Naive thymus-derived CD4-positive, alpha-beta T cell (primary cell): Measurements from ENCODE around the gene SIK3. TPM values are rescaled to one million over a fixed set of nuclear protein-coding genes. Genes with fewer than 3 reads are reported as not detected.

Source experiments
- ATAC-seq: fragments of 150-1000 bp; cut with Tn5 transposase; 2 replicates; pipeline ENCODE4 v1.10.0; 2021; ENCODE audit warnings: mild to moderate bottlenecking, moderate library complexity
- CTCF ChIA-PET: fragments of 350-600 bp; sonication (Branson Sonifier 250); formaldehyde crosslinking; loops from one replicate; lab custom pipeline; 2021; ENCODE audit warnings: antibody characterized with exemption; lab: Charles Lee
- POLR2A ChIA-PET: fragments of 350-600 bp; sonication (Branson Sonifier 250); formaldehyde crosslinking; loops from one replicate; lab custom pipeline; 2021; ENCODE audit warnings: antibody characterized with exemption, inconsistent platforms; lab: Charles Lee
- DNase-seq, 9 donors: peaks; one replicate each; pipeline versions ENCODE4 v3.0.0 to v3.0.0-alpha.2; 2020 to 2022; ENCODE audit warnings: mixed read lengths in 1 of 9
- H3K27ac ChIP-seq: one replicate; pipeline ENCODE4 v1.7.0; 2013; ENCODE audit warnings: mild to moderate bottlenecking, low read depth, low read length, moderate library complexity
- H3K27me3 ChIP-seq, 2 donors: one replicate each; pipeline ENCODE4 v1.7.0; 2013; ENCODE audit warnings: low read length in 2 of 2, mild to moderate bottlenecking in 2 of 2, moderate library complexity in 2 of 2; ENCODE audit not compliant: control insufficient read depth in 2 of 2, insufficient read depth in 2 of 2
- H3K36me3 ChIP-seq, 3 experiments: 1 replicate in 2 of 3; 2 replicates in 1 of 3; pipeline ENCODE4 v1.7.0; 2013; ENCODE audit warnings: low read length in 3 of 3, mild to moderate bottlenecking in 3 of 3, moderate library complexity in 1 of 3; ENCODE audit not compliant: insufficient read depth in 3 of 3, control insufficient read depth in 2 of 3
- H3K4me1 ChIP-seq, 2 donors: one replicate each; pipeline ENCODE4 v1.7.0; 2013; ENCODE audit warnings: low read length in 2 of 2, mild to moderate bottlenecking in 2 of 2, moderate library complexity in 1 of 2; ENCODE audit not compliant: control insufficient read depth in 2 of 2, insufficient read depth in 2 of 2
- H3K4me3 ChIP-seq: 2 replicates; pipeline ENCODE4 v1.7.0; 2013; ENCODE audit warnings: mild to moderate bottlenecking, low read length
- H3K9me3 ChIP-seq, 3 experiments: 1 replicate in 2 of 3; 2 replicates in 1 of 3; pipeline ENCODE4 v1.7.0; 2013; ENCODE audit warnings: low read length in 3 of 3; ENCODE audit not compliant: control insufficient read depth in 2 of 3
- H3K27ac Mint-ChIP-seq, 9 donors: one replicate each; pipeline ENCODE4 v1.8.0; 2020 to 2022; ENCODE audit warnings: mixed read lengths in 9 of 9, mild to moderate bottlenecking in 8 of 9, moderate library complexity in 5 of 9, inconsistent platforms in 2 of 9
- H3K27me3 Mint-ChIP-seq, 5 donors: one replicate each; pipeline ENCODE4 v1.8.0; 2021 to 2022; ENCODE audit warnings: mixed read lengths in 5 of 5, mild to moderate bottlenecking in 1 of 5
- H3K36me3 Mint-ChIP-seq, 5 donors: one replicate each; pipeline ENCODE4 v1.8.0; 2020 to 2022; ENCODE audit warnings: mixed read lengths in 5 of 5, mild to moderate bottlenecking in 3 of 5, inconsistent platforms in 1 of 5
- H3K4me1 Mint-ChIP-seq, 7 donors: one replicate each; pipeline ENCODE4 v1.8.0; 2020 to 2022; ENCODE audit warnings: mixed read lengths in 7 of 7, mild to moderate bottlenecking in 3 of 7, inconsistent platforms in 1 of 7
- H3K4me3 Mint-ChIP-seq, 10 donors: one replicate each; pipeline ENCODE4 v1.8.0; 2020 to 2022; ENCODE audit warnings: mild to moderate bottlenecking in 10 of 10, mixed read lengths in 10 of 10, moderate library complexity in 6 of 10, inconsistent platforms in 2 of 10
- H3K9me3 Mint-ChIP-seq, 11 donors: one replicate each; pipeline ENCODE4 v1.8.0; 2020 to 2022; ENCODE audit warnings: mixed read lengths in 11 of 11, mild to moderate bottlenecking in 4 of 11, inconsistent platforms in 1 of 11, moderate library complexity in 1 of 11
- intact Hi-C, 2 donors: fragments of 100-400 bp; cut with micrococcal nuclease; formaldehyde crosslinking; loops; one replicate each; pipeline ENCODE4 v1.15.1; 2023
- polyA plus RNA-seq, 2 donors: library from polyadenylated mRNA; unstranded; fragments of 300-500 nt; fragmentation: Illumina TruSeq; gene quantifications; one replicate each; pipeline ENCODE4 v1.2.3, GENCODE V29; 2021
- total RNA-seq, 6 experiments: library from RNA in 5 of 6; stranded (reverse) in 5 of 6; gene quantifications; 1 replicate in 5 of 6; 2 replicates in 1 of 6; pipeline ENCODE4 v1.2.3 and lab custom pipeline; 2021 to 2026

SIK3 gene
- total and polyA plus RNA-seq, 7 experiments from 2014 or later = 13.3 to 85.2 (median 64.4) TPM

GRCh38 chr11:117023178-117023577 is 75.0 kb downstream of the SIK3 start:
- no peak overlapping the region for H3K4me3 ChIP-seq
- DNase-seq = no peak
- ChIA-PET POLR2A (interaction anchor here (0.6 to 0.7 kb wide), 2 partner anchors 8 to 40 kb away, joined by 3 to 4 read pairs; no protein-coding TSS in a partner anchor), CTCF (no interaction called here)
- Mint-ChIP-seq H3K27me3 (no peaks in the 10 kb centered on the region), H3K27ac (peak overlapping the region in 4 of 9 donors; percentile 37 to 66 (median 54)), H3K9me3 (no peaks in the 10 kb centered on the region), H3K4me3 (peak overlapping the region in 6 of 10 donors; percentile 15 to 67 (median 28)), H3K4me1 (peaks cover 60 to 80% (median 69%) of the 10 kb centered on the region in 7 donors), H3K36me3 (peaks cover 0 to 4% (median 2%) of the 10 kb centered on the region in 5 donors)
- H3K27me3 ChIP-seq = no peaks in the 10 kb centered on the region
- no peaks in the 10 kb centered on the region for H3K36me3 ChIP-seq
- H3K4me1 ChIP-seq = peaks cover 31 to 40% of the 10 kb centered on the region in 2 donors
- no peak for ATAC-seq
- no peak overlapping the region for H3K27ac ChIP-seq
- no peaks in the 10 kb centered on the region for H3K9me3 ChIP-seq
- intact Hi-C loops = loop anchor here (5.0 kb wide), 2 partner anchors 36 to 91 kb away; no protein-coding TSS in a partner anchor

- H3K36me3 ChIP-seq = no peaks in the 10 kb centered on the region
- H3K4me3 ChIP-seq = no peak overlapping the region
- Mint-ChIP-seq H3K4me1 (peaks cover 60 to 83% (median 69%) of the 10 kb centered on the region in 7 donors), H3K27ac (peak overlapping the region in 5 of 9 donors; percentile 9 to 66 (median 43)), H3K36me3 (peaks cover 0 to 4% (median under 1%) of the 10 kb centered on the region in 5 donors), H3K9me3 (no peaks in the 10 kb centered on the region), H3K27me3 (no peaks in the 10 kb centered on the region), H3K4me3 (peak overlapping the region in 9 of 10 donors; percentile 6 to 67 (median 45))
- peaks cover 31 to 43% of the 10 kb centered on the region in 2 donors for H3K4me1 ChIP-seq
- DNase-seq (peak in 2 of 9 donors; percentile 13 to 17), ATAC-seq (peak; percentile 35)
- H3K27me3 ChIP-seq = no peaks in the 10 kb centered on the region
- no peak overlapping the region for H3K27ac ChIP-seq
- ChIA-PET POLR2A (no interaction called here), CTCF (no interaction called here)
- H3K9me3 ChIP-seq = no peaks in the 10 kb centered on the region
- intact Hi-C loops = loop anchor here (5.0 kb wide), 2 partner anchors 35 to 90 kb away; no protein-coding TSS in a partner anchor
Measured at GRCh38 chr11:117022526-117022925, 75.7 kb downstream of the SIK3 start.

GRCh38 chr11:117020869-117021564 is 77.2 kb downstream of the SIK3 start:
- CTCF ChIA-PET = no interaction called here
- Histone ChIP-seq H3K9me3 (no peaks in the 10 kb centered on the region), H3K27me3 (no peaks in the 10 kb centered on the region), H3K4me3 (no peak overlapping the region), H3K36me3 (no peaks in the 10 kb centered on the region), H3K4me1 (peaks cover 26 to 45% of the 10 kb centered on the region in 2 donors), H3K27ac (no peak overlapping the region)
- ATAC-seq (no peak), DNase-seq (no peak)
- no peaks in the 10 kb centered on the region for H3K9me3 Mint-ChIP-seq
- intact Hi-C loops = loop anchor here (5.0 kb wide), 2 partner anchors 34 to 89 kb away; no protein-coding TSS in a partner anchor
- H3K4me1 Mint-ChIP-seq = peaks cover 53 to 76% (median 64%) of the 10 kb centered on the region in 7 donors
- POLR2A ChIA-PET = interaction anchor here (0.6 kb wide), 1 partner anchor 41 kb away, joined by 3 read pairs; no protein-coding TSS in a partner anchor
- peaks cover 0 to 5% (median 4%) of the 10 kb centered on the region in 5 donors for H3K36me3 Mint-ChIP-seq
- H3K4me3 Mint-ChIP-seq = peak overlapping the region in 4 of 10 donors; percentile 23 to 52 (median 30)
- H3K27me3 Mint-ChIP-seq = no peaks in the 10 kb centered on the region
- peak overlapping the region in 6 of 9 donors; percentile 4 to 64 (median 34) for H3K27ac Mint-ChIP-seq

GRCh38 chr11:117020287-117020686 is 77.9 kb downstream of the SIK3 start:
- H3K27me3 Mint-ChIP-seq = no peaks in the 10 kb centered on the region
- ChIA-PET CTCF (interaction anchor here (1.0 kb wide), 1 partner anchor 23 kb away, joined by 3 read pairs; no protein-coding TSS in a partner anchor), POLR2A (interaction anchor here (0.6 to 1.3 kb wide), 4 partner anchors 40 to 81 kb away, joined by 3 read pairs; no protein-coding TSS in a partner anchor)
- H3K27me3 ChIP-seq = no peaks in the 10 kb centered on the region
- peaks cover 0 to 8% (median 4%) of the 10 kb centered on the region in 5 donors for H3K36me3 Mint-ChIP-seq
- peaks cover 50 to 69% (median 61%) of the 10 kb centered on the region in 7 donors for H3K4me1 Mint-ChIP-seq
- H3K27ac Mint-ChIP-seq = peak overlapping the region in 4 of 9 donors; percentile 18 to 65 (median 56)
- H3K4me1 ChIP-seq = peaks cover 20 to 38% of the 10 kb centered on the region in 2 donors
- intact Hi-C loops = loop anchor here (5.0 kb wide), 2 partner anchors 33 to 88 kb away; no protein-coding TSS in a partner anchor
- no peak overlapping the region for H3K4me3 ChIP-seq
- DNase-seq (no peak), ATAC-seq (peak; percentile 26)
- H3K4me3 Mint-ChIP-seq = peak overlapping the region in 6 of 10 donors; percentile 20 to 74 (median 41)
- no peaks in the 10 kb centered on the region for H3K9me3 ChIP-seq
- no peak overlapping the region for H3K27ac ChIP-seq
- no peaks in the 10 kb centered on the region for H3K9me3 Mint-ChIP-seq
- no peaks in the 10 kb centered on the region for H3K36me3 ChIP-seq

- no peaks in the 10 kb centered on the region for H3K36me3 ChIP-seq
- H3K4me3 ChIP-seq = no peak overlapping the region
- no peaks in the 10 kb centered on the region for H3K9me3 ChIP-seq
- no peaks in the 10 kb centered on the region for H3K27me3 ChIP-seq
- POLR2A ChIA-PET = interaction anchor here (0.6 to 1.3 kb wide), 3 partner anchors 47 to 80 kb away, joined by 3 read pairs; no protein-coding TSS in a partner anchor
- intact Hi-C loops = loop anchor here (2.0 to 5.0 kb wide), 3 partner anchors 33 to 88 kb away; no protein-coding TSS in a partner anchor
- ATAC-seq = peak; percentile 46
- peak in 1 of 9 donors; percentile 16 for DNase-seq
- Mint-ChIP-seq H3K9me3 (no peaks in the 10 kb centered on the region), H3K4me1 (peaks cover 46 to 65% (median 57%) of the 10 kb centered on the region in 7 donors), H3K27ac (peak overlapping the region in 8 of 9 donors; percentile 2 to 65 (median 46)), H3K36me3 (peaks cover 0 to 8% (median 4%) of the 10 kb centered on the region in 5 donors), H3K27me3 (no peaks in the 10 kb centered on the region), H3K4me3 (peak overlapping the region in 6 of 10 donors; percentile 11 to 74 (median 39))
- no peak overlapping the region for H3K27ac ChIP-seq
- peaks cover 17 to 34% of the 10 kb centered on the region in 2 donors for H3K4me1 ChIP-seq
- CTCF ChIA-PET = interaction anchor here (1.0 kb wide), 1 partner anchor 23 kb away, joined by 3 read pairs; no protein-coding TSS in a partner anchor
Measured at GRCh38 chr11:117019871-117020270, 78.4 kb downstream of the SIK3 start.

- no peaks in the 10 kb centered on the region for H3K27me3 ChIP-seq
- no peaks in the 10 kb centered on the region for H3K27me3 Mint-ChIP-seq
- no peak overlapping the region for H3K27ac ChIP-seq
- peaks cover 0 to 9% (median 4%) of the 10 kb centered on the region in 5 donors for H3K36me3 Mint-ChIP-seq
- H3K9me3 Mint-ChIP-seq = no peaks in the 10 kb centered on the region
- no peaks in the 10 kb centered on the region for H3K9me3 ChIP-seq
- ATAC-seq (no peak), DNase-seq (no peak)
- H3K27ac Mint-ChIP-seq = no peak overlapping the region
- peaks cover 13 to 27% of the 10 kb centered on the region in 2 donors for H3K4me1 ChIP-seq
- ChIA-PET CTCF (interaction anchor here (0.6 to 1.0 kb wide), 2 partner anchors 80 to 192 kb away, joined by 3 read pairs; no protein-coding TSS in a partner anchor), POLR2A (no interaction called here)
- H3K4me3 ChIP-seq = no peak overlapping the region
- intact Hi-C loops = no loop called here
- H3K36me3 ChIP-seq = no peaks in the 10 kb centered on the region
- H3K4me1 Mint-ChIP-seq = peaks cover 30 to 44% (median 37%) of the 10 kb centered on the region in 7 donors
- no peak overlapping the region for H3K4me3 Mint-ChIP-seq
Measured at GRCh38 chr11:117017456-117017855, 80.8 kb downstream of the SIK3 start.
